GM08714 (cell line): Measurements from ENCODE around the gene OSBPL5.

ENCODE experiments used
- H3K4me3 ChIP-seq: fragments of 200-500 bp; sonication (Bioruptor generic); 2 replicates; pipeline ENCODE4 v1.5.1; 2014; ENCODE audit warnings: mild to moderate bottlenecking, low read length, inconsistent platforms
- ZNF274 ChIP-seq: IDR thresholded peaks from 2 replicates; pipeline ENCODE4 v1.6.1; 2012; ENCODE audit warnings: mild to moderate bottlenecking, low read depth, low read length

OSBPL5 gene

GRCh38 chr11:3111919-3112690 lies 53.0 kb downstream of the OSBPL5 start:
- no peak for TF ChIP-seq ZNF274
- H3K4me3 ChIP-seq: no peak overlapping the region

GRCh38 chr11:3111466-3111865 lies 53.6 kb downstream of the OSBPL5 start:
- no peak for TF ChIP-seq ZNF274
- H3K4me3 ChIP-seq: no peak overlapping the region

GRCh38 chr11:3109921-3110706 lies 55.0 kb downstream of the OSBPL5 start:
- H3K4me3 ChIP-seq: no peak overlapping the region
- no peak for TF ChIP-seq ZNF274

GRCh38 chr11:3109434-3109833 lies 55.7 kb downstream of the OSBPL5 start:
- TF ChIP-seq ZNF274: no peak
- H3K4me3 ChIP-seq: no peak overlapping the region

GRCh38 chr11:3108183-3108721 lies 56.9 kb downstream of the OSBPL5 start:
- TF ChIP-seq ZNF274: no peak
- H3K4me3 ChIP-seq: no peak overlapping the region

GRCh38 chr11:3107608-3108182 lies 57.4 kb downstream of the OSBPL5 start:
- H3K4me3 ChIP-seq: no peak overlapping the region
- TF ChIP-seq ZNF274: no peak

GRCh38 chr11:3106736-3107524 lies 58.2 kb downstream of the OSBPL5 start:
- TF ChIP-seq ZNF274: no peak
- no peak overlapping the region for H3K4me3 ChIP-seq

GRCh38 chr11:3105791-3106735 lies 59.0 kb downstream of the OSBPL5 start:
- no peak overlapping the region for H3K4me3 ChIP-seq
- no peak for TF ChIP-seq ZNF274

- no peak for TF ChIP-seq ZNF274
These were observed 59.9 kb downstream of the OSBPL5 start for GRCh38 chr11:3104961-3105790.

GRCh38 chr11:3104051-3104714 lies 60.9 kb downstream of the OSBPL5 start:
- H3K4me3 ChIP-seq: no peak overlapping the region
- TF ChIP-seq ZNF274: no peak

More at GRCh38 chr11:3104961-3105790, 59.9 kb downstream of the OSBPL5 start:
- H3K4me3 ChIP-seq: no peak overlapping the region

GRCh38 chr11:3103076-3103475 lies 62.0 kb downstream of the OSBPL5 start:
- no peak for TF ChIP-seq ZNF274
- no peak overlapping the region for H3K4me3 ChIP-seq

GRCh38 chr11:3102641-3102921 lies 62.5 kb downstream of the OSBPL5 start:
- no peak overlapping the region for H3K4me3 ChIP-seq
- TF ChIP-seq ZNF274: no peak
